Inflammatory macrophage treated with lipopolysaccharide for 1 hour (primary cell): ENCODE results near the gene SRP68.

Source experiments
- DNase-seq, 2 donors: peaks; one replicate each; pipeline ENCODE4 v3.0.0-alpha.2; 2020 to 2022

The SRP68 gene

GRCh38 chr17:76017481-76018339 lies 54.6 kb downstream of the SRP68 start:
- no peak for DNase-seq

- no peak for DNase-seq
Observed at GRCh38 chr17:76014925-76015261, 57.4 kb downstream of the SRP68 start.

GRCh38 chr17:76014100-76014924 lies 58.0 kb downstream of the SRP68 start:
- peak; percentile 27 to 75 for DNase-seq

GRCh38 chr17:76013377-76013932 lies 58.9 kb downstream of the SRP68 start:
- no peak for DNase-seq

- DNase-seq: no peak
Observed at GRCh38 chr17:76011951-76012350, 60.4 kb downstream of the SRP68 start.

- no peak for DNase-seq
Observed at GRCh38 chr17:76009969-76010661, 62.2 kb downstream of the SRP68 start.

GRCh38 chr17:76009447-76009846 lies 62.9 kb downstream of the SRP68 start:
- no peak for DNase-seq

GRCh38 chr17:76008630-76009425 lies 63.5 kb downstream of the SRP68 start:
- no peak for DNase-seq

GRCh38 chr17:76008208-76008607 lies 64.1 kb downstream of the SRP68 start:
- DNase-seq: no peak

- DNase-seq: no peak
Observed at GRCh38 chr17:76007850-76008165, 64.5 kb downstream of the SRP68 start.

- no peak for DNase-seq
Observed at GRCh38 chr17:76007131-76007849, 65.0 kb downstream of the SRP68 start.

- DNase-seq: peak; percentile 34 to 96
Observed at GRCh38 chr17:76005263-76006149, 66.8 kb downstream of the SRP68 start.

GRCh38 chr17:76004750-76005262 lies 67.5 kb downstream of the SRP68 start:
- DNase-seq: no peak

- DNase-seq: no peak
Observed at GRCh38 chr17:76003915-76004314, 68.4 kb downstream of the SRP68 start.

GRCh38 chr17:76002100-76002499 lies 70.2 kb downstream of the SRP68 start:
- DNase-seq: no peak

- DNase-seq: no peak
Observed at GRCh38 chr17:76000755-76001521, 71.4 kb downstream of the SRP68 start, which contains the start of gene CDK3. TSS of gene CDK3 (plus strand) at chr17:76000855. CDS start at chr17:76001426, 571 bp downstream.

GRCh38 chr17:76000016-76000754 lies 72.1 kb downstream of the SRP68 start:
- peak in 1 of 2 donors; percentile 79 for DNase-seq

- DNase-seq: no peak
Observed at GRCh38 chr17:75998327-75998795, 74.0 kb downstream of the SRP68 start.
